Caco-2 (cell line): ENCODE results near the gene RAB26. TPM values are rescaled to one million over a fixed set of nuclear protein-coding genes. Genes with fewer than 3 reads are reported as not detected.
"Not testable (repeated sequence)": the region's sequence is repeated elsewhere in the genome, so short reads cannot be mapped to it uniquely, and the experiment has no call there.

Experiments
- BruUV-seq: library from RNA; stranded (reverse); fragments of 400-500 nt; replicated peaks from 2 replicates; lab custom pipeline; 2021; lab: Mats Ljungman, UMichigan
- CTCF ChIA-PET: fragments of 300-600 bp; sonication (Branson Sonifier 250); formaldehyde crosslinking; loops from one replicate; lab custom pipeline; 2022; ENCODE audit warnings: antibody characterized with exemption; lab: Charles Lee
- POLR2A ChIA-PET: fragments of 300-600 bp; sonication (Branson Sonifier 250); formaldehyde crosslinking; loops from one replicate; lab custom pipeline; 2022; ENCODE audit warnings: antibody characterized with exemption; lab: Charles Lee
- DNase-seq, 2 experiments: peaks; one replicate each; pipeline versions ENCODE4 v3.0.0 to v3.0.0-alpha.2; 2020 to 2022
- H3K27me3 ChIP-seq: replicated peaks from 2 replicates; pipeline ENCODE4 v1.6.0; 2011; ENCODE audit warnings: low read length; ENCODE audit not compliant: control insufficient read depth, insufficient read depth
- H3K36me3 ChIP-seq: 2 replicates; pipeline ENCODE4 v1.5.1; 2011; ENCODE audit warnings: low read length; ENCODE audit not compliant: control insufficient read depth, insufficient read depth
- H3K4me1 ChIP-seq: fragments of 250-450 bp; sonication (Bioruptor Pico); 2 replicates; pipeline ENCODE4 v1.5.1; 2020; ENCODE audit warnings: mild to moderate bottlenecking
- H3K4me3 ChIP-seq: 2 replicates; pipeline ENCODE4 v1.5.1; 2011; ENCODE audit warnings: low read depth, mild to moderate bottlenecking, control low read depth, low read length
- H3K9me3 ChIP-seq: fragments of 250-450 bp; sonication (Bioruptor Pico); 2 replicates; pipeline ENCODE4 v1.5.1; 2020; ENCODE audit warnings: mild to moderate bottlenecking, moderate library complexity
- H3K27ac Mint-ChIP-seq: one replicate; pipeline ENCODE4 v1.8.0; 2022; ENCODE audit warnings: mixed read lengths; ENCODE audit not compliant: unreplicated experiment
- H3K27me3 Mint-ChIP-seq: one replicate; pipeline ENCODE4 v1.8.0; 2022; ENCODE audit warnings: mixed read lengths; ENCODE audit not compliant: insufficient read depth, unreplicated experiment
- H3K36me3 Mint-ChIP-seq: one replicate; pipeline ENCODE4 v1.8.0; 2022; ENCODE audit warnings: mild to moderate bottlenecking, mixed read lengths; ENCODE audit not compliant: insufficient read depth, unreplicated experiment
- H3K4me1 Mint-ChIP-seq: one replicate; pipeline ENCODE4 v1.8.0; 2022; ENCODE audit warnings: low read depth, mixed read lengths; ENCODE audit not compliant: unreplicated experiment
- H3K4me3 Mint-ChIP-seq: one replicate; pipeline ENCODE4 v1.8.0; 2022; ENCODE audit warnings: mild to moderate bottlenecking, moderate library complexity, mixed read lengths; ENCODE audit not compliant: unreplicated experiment
- H3K9me3 Mint-ChIP-seq: one replicate; pipeline ENCODE4 v1.8.0; 2022; ENCODE audit warnings: mixed read lengths; ENCODE audit not compliant: unreplicated experiment
- intact Hi-C: fragments of 100-400 bp; cut with micrococcal nuclease; formaldehyde crosslinking; loops from one replicate; pipeline ENCODE4 v1.10.0; 2022; ENCODE audit not compliant: unreplicated experiment
- total RNA-seq: library from RNA; stranded (reverse); gene quantifications from 2 replicates; pipeline ENCODE4 v1.2.3, GENCODE V29; 2022

The RAB26 gene
- total RNA-seq, 1 experiment from 2014 or later = 1.0 TPM

GRCh38 chr16:2123706-2124376 lies 24.6 kb upstream of the RAB26 start:
- CTCF ChIA-PET, H3K4me3 ChIP-seq, H3K9me3 Mint-ChIP-seq, H3K36me3 ChIP-seq, H3K4me3 Mint-ChIP-seq, H3K27me3 ChIP-seq, H3K4me1 ChIP-seq, BruUV-seq, DNase-seq, POLR2A ChIA-PET, H3K27me3 Mint-ChIP-seq, H3K27ac Mint-ChIP-seq, intact Hi-C loops, H3K9me3 ChIP-seq, H3K4me1 Mint-ChIP-seq: not testable (repeated sequence)
- peaks cover 12% of the 10 kb centered on the region for H3K36me3 Mint-ChIP-seq

- H3K4me3 Mint-ChIP-seq, CTCF ChIA-PET, intact Hi-C loops, H3K36me3 ChIP-seq, POLR2A ChIA-PET, DNase-seq, H3K9me3 ChIP-seq, H3K27me3 ChIP-seq, H3K4me1 Mint-ChIP-seq, H3K9me3 Mint-ChIP-seq, H3K27ac Mint-ChIP-seq, H3K4me1 ChIP-seq, H3K27me3 Mint-ChIP-seq, H3K4me3 ChIP-seq, BruUV-seq: not testable (repeated sequence)
- peaks cover 12% of the 10 kb centered on the region for H3K36me3 Mint-ChIP-seq
Observed at GRCh38 chr16:2124377-2124693, 24.1 kb upstream of the RAB26 start.

GRCh38 chr16:2124694-2125444 lies 23.6 kb upstream of the RAB26 start:
- H3K27ac Mint-ChIP-seq, H3K4me3 Mint-ChIP-seq, H3K4me3 ChIP-seq, H3K4me1 Mint-ChIP-seq, H3K9me3 Mint-ChIP-seq, H3K36me3 ChIP-seq, BruUV-seq, DNase-seq, intact Hi-C loops, H3K9me3 ChIP-seq, POLR2A ChIA-PET, H3K27me3 Mint-ChIP-seq, H3K27me3 ChIP-seq, H3K4me1 ChIP-seq, CTCF ChIA-PET: not testable (repeated sequence)
- H3K36me3 Mint-ChIP-seq = peaks cover 12% of the 10 kb centered on the region

GRCh38 chr16:2125609-2126008 lies 22.8 kb upstream of the RAB26 start:
- H3K4me3 ChIP-seq, H3K27me3 Mint-ChIP-seq, H3K27ac Mint-ChIP-seq, CTCF ChIA-PET, H3K4me3 Mint-ChIP-seq, H3K27me3 ChIP-seq, H3K36me3 ChIP-seq, H3K9me3 ChIP-seq, H3K4me1 Mint-ChIP-seq, H3K9me3 Mint-ChIP-seq, POLR2A ChIA-PET, BruUV-seq, DNase-seq, H3K4me1 ChIP-seq, intact Hi-C loops: not testable (repeated sequence)
- peaks cover 11% of the 10 kb centered on the region for H3K36me3 Mint-ChIP-seq

- H3K9me3 ChIP-seq, H3K4me3 Mint-ChIP-seq, H3K4me1 Mint-ChIP-seq, H3K27me3 Mint-ChIP-seq, DNase-seq, H3K36me3 Mint-ChIP-seq, POLR2A ChIA-PET, H3K9me3 Mint-ChIP-seq, H3K27me3 ChIP-seq, H3K4me3 ChIP-seq, H3K4me1 ChIP-seq, intact Hi-C loops, H3K27ac Mint-ChIP-seq, CTCF ChIA-PET, BruUV-seq, H3K36me3 ChIP-seq: not testable (repeated sequence)
Observed at GRCh38 chr16:2126161-2126743, 22.2 kb upstream of the RAB26 start.

- CTCF ChIA-PET, BruUV-seq, H3K9me3 Mint-ChIP-seq, H3K27me3 Mint-ChIP-seq, H3K4me3 Mint-ChIP-seq, H3K4me1 Mint-ChIP-seq, H3K4me3 ChIP-seq, DNase-seq, H3K36me3 ChIP-seq, H3K4me1 ChIP-seq, H3K27me3 ChIP-seq, H3K36me3 Mint-ChIP-seq, POLR2A ChIA-PET, intact Hi-C loops, H3K27ac Mint-ChIP-seq, H3K9me3 ChIP-seq: not testable (repeated sequence)
Observed at GRCh38 chr16:2126928-2127556, 21.4 kb upstream of the RAB26 start.
